ENCODE results near the gene GPHN.

GPHN gene

GRCh38 chr14:66916421-66916820 lies 408.5 kb downstream of the GPHN start:
- H3K27me3 ChIP-seq (ENCODE audit: control insufficient read depth, insufficient read depth, low read length): no peaks in the 10 kb centered on the region
- H3K4me3 ChIP-seq (ENCODE audit: low read depth, low read length): no peak overlapping the region
- no peaks in the 10 kb centered on the region for H3K36me3 ChIP-seq (ENCODE audit: control insufficient read depth, insufficient read depth, low read length)
- H3K4me1 ChIP-seq (ENCODE audit: control insufficient read depth, insufficient read depth, low read length): no peaks in the 10 kb centered on the region
- no peaks in the 10 kb centered on the region for H3K9me3 ChIP-seq (ENCODE audit: control insufficient read depth, insufficient read depth, low read length)
- no peak overlapping the region for H3K9ac ChIP-seq (ENCODE audit: low read depth, low read length)

- H3K36me3 ChIP-seq (ENCODE audit: control insufficient read depth, insufficient read depth, low read length): no peaks in the 10 kb centered on the region
- H3K27me3 ChIP-seq (ENCODE audit: control insufficient read depth, insufficient read depth, low read length): no peaks in the 10 kb centered on the region
- H3K9me3 ChIP-seq (ENCODE audit: control insufficient read depth, insufficient read depth, low read length): no peaks in the 10 kb centered on the region
- no peak overlapping the region for H3K4me3 ChIP-seq (ENCODE audit: low read depth, low read length)
- H3K4me1 ChIP-seq (ENCODE audit: control insufficient read depth, insufficient read depth, low read length): no peaks in the 10 kb centered on the region
- no peak overlapping the region for H3K9ac ChIP-seq (ENCODE audit: low read depth, low read length)
Observed at GRCh38 chr14:66918527-66918926, 410.6 kb downstream of the GPHN start.

DNA sequence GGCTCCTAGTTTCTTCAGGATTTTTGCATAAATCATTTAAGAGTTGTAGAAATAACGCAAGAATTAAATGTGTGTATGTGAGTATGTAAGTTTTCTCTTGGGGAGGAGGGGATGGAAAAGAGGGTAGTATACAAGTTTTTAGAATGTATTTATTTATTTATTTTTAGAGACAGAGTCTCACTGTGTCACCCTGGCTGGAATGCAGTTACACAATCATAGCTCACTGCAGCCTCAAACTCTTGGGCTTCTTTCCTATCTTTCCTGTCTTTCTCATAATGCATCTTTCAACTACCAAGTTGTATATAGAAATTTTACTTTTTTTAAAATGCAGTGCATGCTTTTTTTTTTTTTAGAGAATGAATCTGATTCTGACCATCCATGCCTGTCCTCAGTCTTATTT lies 412.2 kb downstream of the GPHN start:
- no peaks in the 10 kb centered on the region for H3K27me3 ChIP-seq (ENCODE audit: control insufficient read depth, insufficient read depth, low read length)
- H3K4me3 ChIP-seq (ENCODE audit: low read depth, low read length): no peak overlapping the region
- H3K36me3 ChIP-seq (ENCODE audit: control insufficient read depth, insufficient read depth, low read length): no peaks in the 10 kb centered on the region
- no peak overlapping the region for H3K9ac ChIP-seq (ENCODE audit: low read depth, low read length)
- no peaks in the 10 kb centered on the region for H3K9me3 ChIP-seq (ENCODE audit: control insufficient read depth, insufficient read depth, low read length)
- H3K4me1 ChIP-seq (ENCODE audit: control insufficient read depth, insufficient read depth, low read length): no peaks in the 10 kb centered on the region

- H3K4me3 ChIP-seq (ENCODE audit: low read depth, low read length): no peak overlapping the region
- H3K36me3 ChIP-seq (ENCODE audit: control insufficient read depth, insufficient read depth, low read length): no peaks in the 10 kb centered on the region
- no peak overlapping the region for H3K9ac ChIP-seq (ENCODE audit: low read depth, low read length)
- no peaks in the 10 kb centered on the region for H3K9me3 ChIP-seq (ENCODE audit: control insufficient read depth, insufficient read depth, low read length)
- no peaks in the 10 kb centered on the region for H3K27me3 ChIP-seq (ENCODE audit: control insufficient read depth, insufficient read depth, low read length)
- H3K4me1 ChIP-seq (ENCODE audit: control insufficient read depth, insufficient read depth, low read length): no peaks in the 10 kb centered on the region
Observed at GRCh38 chr14:66923251-66923650, 415.3 kb downstream of the GPHN start.

- H3K9me3 ChIP-seq (ENCODE audit: control insufficient read depth, insufficient read depth, low read length): peaks cover 8% of the 10 kb centered on the region
- no peaks in the 10 kb centered on the region for H3K27me3 ChIP-seq (ENCODE audit: control insufficient read depth, insufficient read depth, low read length)
- H3K4me3 ChIP-seq (ENCODE audit: low read depth, low read length): no peak overlapping the region
- H3K9ac ChIP-seq (ENCODE audit: low read depth, low read length): no peak overlapping the region
- no peaks in the 10 kb centered on the region for H3K4me1 ChIP-seq (ENCODE audit: control insufficient read depth, insufficient read depth, low read length)
- no peaks in the 10 kb centered on the region for H3K36me3 ChIP-seq (ENCODE audit: control insufficient read depth, insufficient read depth, low read length)
Observed at GRCh38 chr14:66939409-66939808, 431.5 kb downstream of the GPHN start.

GRCh38 chr14:66944872-66945271 lies 436.9 kb downstream of the GPHN start:
- Histone ChIP-seq H3K4me3 (ENCODE audit: low read depth, low read length) (no peak overlapping the region), H3K4me1 (ENCODE audit: control insufficient read depth, insufficient read depth, low read length) (no peaks in the 10 kb centered on the region)

DNA sequence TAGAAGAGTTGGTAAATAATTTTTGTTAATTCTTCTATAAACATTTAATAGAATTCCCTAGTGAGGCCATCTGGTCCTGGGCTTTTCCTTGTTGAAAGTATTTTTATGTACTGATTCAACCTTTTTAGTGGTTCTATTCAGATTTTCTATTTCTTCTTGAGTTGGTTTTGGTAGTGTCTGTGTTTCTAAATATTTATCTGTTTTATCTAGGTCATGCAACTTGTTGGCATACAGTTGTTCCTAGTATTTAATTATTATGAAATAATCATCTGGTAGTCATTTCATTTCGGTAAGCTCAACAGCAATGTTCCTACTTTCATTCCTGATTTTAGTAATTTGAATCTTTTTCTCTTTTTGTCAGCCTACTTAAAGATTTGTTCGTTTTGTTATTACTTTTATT lies 447.2 kb downstream of the GPHN start:
- Histone ChIP-seq H3K4me1 (ENCODE audit: control insufficient read depth, insufficient read depth, low read length) (no peaks in the 10 kb centered on the region), H3K36me3 (ENCODE audit: control insufficient read depth, insufficient read depth, low read length) (no peaks in the 10 kb centered on the region), H3K27me3 (ENCODE audit: control insufficient read depth, insufficient read depth, low read length) (no peaks in the 10 kb centered on the region), H3K9me3 (ENCODE audit: control insufficient read depth, insufficient read depth, low read length) (no peaks in the 10 kb centered on the region), H3K9ac (ENCODE audit: low read depth, low read length) (no peak overlapping the region), H3K4me3 (ENCODE audit: low read depth, low read length) (no peak overlapping the region)

More at GRCh38 chr14:66944872-66945271, 436.9 kb downstream of the GPHN start:
- peaks cover 3% of the 10 kb centered on the region for H3K36me3 ChIP-seq (ENCODE audit: control insufficient read depth, insufficient read depth, low read length)
- peaks cover 20% of the 10 kb centered on the region for H3K9me3 ChIP-seq (ENCODE audit: control insufficient read depth, insufficient read depth, low read length)
- no peaks in the 10 kb centered on the region for H3K27me3 ChIP-seq (ENCODE audit: control insufficient read depth, insufficient read depth, low read length)
- H3K9ac ChIP-seq (ENCODE audit: low read depth, low read length): no peak overlapping the region

GRCh38 chr14:66959437-66960050 lies 451.6 kb downstream of the GPHN start:
- no peaks in the 10 kb centered on the region for H3K27me3 ChIP-seq (ENCODE audit: control insufficient read depth, insufficient read depth, low read length)
- no peaks in the 10 kb centered on the region for H3K4me1 ChIP-seq (ENCODE audit: control insufficient read depth, insufficient read depth, low read length)
- H3K9me3 ChIP-seq (ENCODE audit: control insufficient read depth, insufficient read depth, low read length): no peaks in the 10 kb centered on the region
- no peak overlapping the region for H3K4me3 ChIP-seq (ENCODE audit: low read depth, low read length)
- no peak overlapping the region for H3K9ac ChIP-seq (ENCODE audit: low read depth, low read length)
- no peaks in the 10 kb centered on the region for H3K36me3 ChIP-seq (ENCODE audit: control insufficient read depth, insufficient read depth, low read length)

DNA sequence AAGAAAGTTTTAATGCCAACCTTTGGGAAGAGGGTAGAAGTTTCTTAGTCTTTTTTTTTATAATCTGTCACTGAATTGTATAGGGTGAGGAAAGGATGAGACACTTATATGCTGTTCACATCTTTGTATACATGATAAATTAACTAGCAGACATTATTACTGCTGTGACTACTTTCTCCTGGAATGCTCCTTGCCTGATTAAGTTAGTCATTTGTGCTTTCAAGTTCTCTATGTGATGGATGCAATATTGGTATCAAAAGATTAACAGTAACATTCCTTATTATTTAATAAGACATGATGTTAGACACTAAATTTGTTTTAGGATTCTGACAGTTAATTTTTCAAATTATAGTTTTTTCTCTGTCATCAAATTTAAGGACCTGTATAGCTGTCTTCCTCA lies 457.9 kb downstream of the GPHN start:
- H3K27me3 ChIP-seq (ENCODE audit: control insufficient read depth, insufficient read depth, low read length): no peaks in the 10 kb centered on the region
- no peaks in the 10 kb centered on the region for H3K9me3 ChIP-seq (ENCODE audit: control insufficient read depth, insufficient read depth, low read length)
- no peaks in the 10 kb centered on the region for H3K4me1 ChIP-seq (ENCODE audit: control insufficient read depth, insufficient read depth, low read length)
- no peak overlapping the region for H3K9ac ChIP-seq (ENCODE audit: low read depth, low read length)
- no peak overlapping the region for H3K4me3 ChIP-seq (ENCODE audit: low read depth, low read length)
- no peaks in the 10 kb centered on the region for H3K36me3 ChIP-seq (ENCODE audit: control insufficient read depth, insufficient read depth, low read length)

DNA sequence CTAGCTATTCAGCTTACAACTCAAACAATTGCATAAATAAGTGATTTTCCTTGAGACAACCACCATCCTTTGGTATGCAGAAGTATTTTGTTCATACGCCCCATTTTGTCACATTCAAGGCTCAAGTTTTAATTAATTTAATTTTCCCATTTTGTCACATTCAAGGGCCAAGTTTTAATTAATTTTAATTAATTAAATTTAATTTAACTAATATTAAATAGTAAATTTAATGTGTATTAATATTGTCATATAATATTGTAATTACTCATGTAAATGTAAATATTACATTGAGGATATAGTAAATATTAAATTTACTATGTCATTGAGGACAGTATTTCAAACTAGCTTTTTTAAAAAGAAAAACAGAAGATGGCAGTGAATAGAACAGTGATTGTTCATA lies 464.5 kb downstream of the GPHN start:
- H3K9ac ChIP-seq (ENCODE audit: low read depth, low read length): no peak overlapping the region
- H3K36me3 ChIP-seq (ENCODE audit: control insufficient read depth, insufficient read depth, low read length): no peaks in the 10 kb centered on the region
- H3K4me3 ChIP-seq (ENCODE audit: low read depth, low read length): no peak overlapping the region
- H3K27me3 ChIP-seq (ENCODE audit: control insufficient read depth, insufficient read depth, low read length): no peaks in the 10 kb centered on the region
- no peaks in the 10 kb centered on the region for H3K4me1 ChIP-seq (ENCODE audit: control insufficient read depth, insufficient read depth, low read length)
- no peaks in the 10 kb centered on the region for H3K9me3 ChIP-seq (ENCODE audit: control insufficient read depth, insufficient read depth, low read length)

DNA sequence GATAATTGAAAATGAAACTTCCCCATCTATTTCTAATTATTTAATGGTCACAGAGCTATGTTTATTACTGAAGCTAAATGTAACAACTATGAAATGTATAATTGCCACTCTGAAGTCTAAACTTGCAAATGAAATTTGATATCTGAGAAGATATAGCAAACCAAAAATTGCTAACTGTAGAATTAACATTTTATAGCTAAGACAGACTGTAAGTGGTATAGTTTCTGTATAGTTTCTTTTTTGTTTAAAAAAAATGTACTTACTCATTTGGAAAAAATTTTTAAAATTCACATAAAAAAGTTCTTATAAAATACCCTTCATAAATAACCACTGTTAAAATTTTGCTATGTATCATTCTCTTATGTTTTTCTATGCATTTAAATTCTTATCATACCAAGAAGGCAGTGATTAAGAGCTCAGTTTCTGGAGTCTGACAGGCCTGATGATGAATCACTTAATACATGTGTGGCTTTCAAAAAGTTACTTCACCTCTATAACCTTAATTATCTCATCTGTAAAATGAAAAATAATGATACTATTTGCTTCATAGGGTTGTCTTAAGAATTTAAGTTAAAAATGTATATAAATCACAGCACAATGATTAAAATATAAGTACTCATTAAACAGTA lies 466.6 kb downstream of the GPHN start:
- Histone ChIP-seq H3K9me3 (ENCODE audit: control insufficient read depth, insufficient read depth, low read length) (no peaks in the 10 kb centered on the region), H3K4me1 (ENCODE audit: control insufficient read depth, insufficient read depth, low read length) (no peaks in the 10 kb centered on the region), H3K27me3 (ENCODE audit: control insufficient read depth, insufficient read depth, low read length) (no peaks in the 10 kb centered on the region), H3K36me3 (ENCODE audit: control insufficient read depth, insufficient read depth, low read length) (no peaks in the 10 kb centered on the region), H3K9ac (ENCODE audit: low read depth, low read length) (no peak overlapping the region), H3K4me3 (ENCODE audit: low read depth, low read length) (no peak overlapping the region)

DNA sequence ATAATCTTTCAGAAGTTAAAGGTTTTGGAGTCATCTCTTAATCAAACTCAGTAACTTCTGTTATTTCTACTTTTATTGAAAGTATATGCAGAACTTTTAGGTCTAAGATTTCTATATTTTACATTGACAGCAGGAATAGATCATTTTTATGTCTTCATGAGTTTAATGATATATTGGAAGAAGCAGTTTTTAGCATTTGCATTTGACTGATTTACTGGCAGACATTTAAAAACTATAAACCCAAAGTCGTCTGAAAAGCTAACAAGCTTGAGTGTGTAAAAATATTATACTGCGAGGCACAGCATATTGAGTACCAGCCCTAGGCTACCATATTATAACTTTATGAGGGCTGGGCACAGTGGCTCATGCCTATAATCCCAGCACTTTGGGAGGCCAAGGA lies 467.3 kb downstream of the GPHN start:
- no peaks in the 10 kb centered on the region for H3K4me1 ChIP-seq (ENCODE audit: control insufficient read depth, insufficient read depth, low read length)
- no peaks in the 10 kb centered on the region for H3K36me3 ChIP-seq (ENCODE audit: control insufficient read depth, insufficient read depth, low read length)
- no peak overlapping the region for H3K9ac ChIP-seq (ENCODE audit: low read depth, low read length)
- H3K9me3 ChIP-seq (ENCODE audit: control insufficient read depth, insufficient read depth, low read length): no peaks in the 10 kb centered on the region
- H3K4me3 ChIP-seq (ENCODE audit: low read depth, low read length): no peak overlapping the region
- no peaks in the 10 kb centered on the region for H3K27me3 ChIP-seq (ENCODE audit: control insufficient read depth, insufficient read depth, low read length)
